ENCODE data around the gene DDT. TPM values are rescaled to one million over a fixed set of nuclear protein-coding genes. Genes with fewer than 3 reads are reported as not detected.
"Not testable (repeated sequence)": the region's sequence is repeated elsewhere in the genome, so short reads cannot be mapped to it uniquely, and the experiment has no call there.

DDT gene
- total RNA-seq (70.3 TPM), polyA plus RNA-seq (ENCODE audit: insufficient read depth in 1 of 8, insufficient read length in 8 of 8, low replicate concordance in 1 of 8) (10 to 100 TPM; 39.8 to 78.8 (median 58.3) TPM)
- long read RNA-seq, donor 1, transcript DDT-202 (3 exons, 713 nt), result major isoform, 15 of 18 reads
- long read RNA-seq, donor 1, partial matches to known transcripts, result 0 of 18 reads
- long read RNA-seq, donor 1, other reads (novel, unspliced or antisense), result 0 of 18 reads
- long read RNA-seq, donor 2, partial matches to known transcripts, result 0 of 5 reads
- long read RNA-seq, donor 2, other reads (novel, unspliced or antisense), result 0 of 5 reads
- long read RNA-seq, donor 3, transcript DDT-202 (3 exons, 713 nt), result major isoform, 15 of 15 reads
- long read RNA-seq, donor 3, partial matches to known transcripts, result 0 of 15 reads
- long read RNA-seq, donor 3, other reads (novel, unspliced or antisense), result 0 of 15 reads
- long read RNA-seq, donor 4, transcript DDT-202 (3 exons, 713 nt), result major isoform, 27 of 27 reads
- long read RNA-seq, donor 4, partial matches to known transcripts, result 0 of 27 reads
- long read RNA-seq, donor 4, other reads (novel, unspliced or antisense), result 0 of 27 reads
- long read RNA-seq, donor 5, transcript DDT-202 (3 exons, 713 nt), result major isoform, 98 of 104 reads
- long read RNA-seq, donor 5, partial matches to known transcripts, result 6 of 104 reads
- long read RNA-seq, donor 5, other reads (novel, unspliced or antisense), result 0 of 104 reads
- long read RNA-seq, donor 6, transcript DDT-202 (3 exons, 713 nt), result major isoform, 91 of 96 reads
- long read RNA-seq, donor 6, partial matches to known transcripts, result 5 of 96 reads
- long read RNA-seq, donor 6, other reads (novel, unspliced or antisense), result 0 of 96 reads
- long read RNA-seq, donor 7, transcript DDT-202 (3 exons, 713 nt), result major isoform, 56 of 57 reads
- long read RNA-seq, donor 7, partial matches to known transcripts, result 0 of 57 reads
- long read RNA-seq, donor 7, other reads (novel, unspliced or antisense), result 0 of 57 reads
- long read RNA-seq, donor 8, transcript DDT-202 (3 exons, 713 nt), result major isoform, 25 of 26 reads
- long read RNA-seq, donor 8, partial matches to known transcripts, result 0 of 26 reads
- long read RNA-seq, donor 8, other reads (novel, unspliced or antisense), result 0 of 26 reads
- long read RNA-seq, donor 9, transcript DDT-202 (3 exons, 713 nt), result major isoform, 45 of 53 reads
- long read RNA-seq, donor 9, partial matches to known transcripts, result 7 of 53 reads
- long read RNA-seq, donor 9, other reads (novel, unspliced or antisense), result 0 of 53 reads
- long read RNA-seq, donor 10, transcript DDT-202 (3 exons, 713 nt), result major isoform, 37 of 39 reads
- long read RNA-seq, donor 10, partial matches to known transcripts, result 0 of 39 reads
- long read RNA-seq, donor 10, other reads (novel, unspliced or antisense), result 0 of 39 reads
- long read RNA-seq, donor 11, transcript DDT-202 (3 exons, 713 nt), result major isoform, 37 of 38 reads
- long read RNA-seq, donor 11, partial matches to known transcripts, result 0 of 38 reads
- long read RNA-seq, donor 11, other reads (novel, unspliced or antisense), result 0 of 38 reads

- not testable (repeated sequence) for DNase-seq; H3K27me3 ChIP-seq (ENCODE audit: control insufficient read depth, insufficient read depth, low read length); H3K9me3 ChIP-seq (replicated peaks; ENCODE audit: control insufficient read depth, low read depth, low read length); H3K4me3 ChIP-seq (ENCODE audit: low read length); H3K4me1 ChIP-seq (ENCODE audit: control insufficient read depth, insufficient read depth, low read length); H3K27ac ChIP-seq (ENCODE audit: low read length)
- peaks cover 26% of the 10 kb centered on the region for H3K36me3 ChIP-seq (ENCODE audit: control insufficient read depth, insufficient read depth, low read length)
- WGBS (ENCODE audit: insufficient coverage), result no CpG with 5 or more reads among the region's 29 CpGs
Measured at GRCh38 chr22:23974345-23974744, at the start of gene DDT. Gene DDT (minus strand): TSS chr22:23974441. CDS start chr22:23974414, 27 bp downstream.

DNA sequence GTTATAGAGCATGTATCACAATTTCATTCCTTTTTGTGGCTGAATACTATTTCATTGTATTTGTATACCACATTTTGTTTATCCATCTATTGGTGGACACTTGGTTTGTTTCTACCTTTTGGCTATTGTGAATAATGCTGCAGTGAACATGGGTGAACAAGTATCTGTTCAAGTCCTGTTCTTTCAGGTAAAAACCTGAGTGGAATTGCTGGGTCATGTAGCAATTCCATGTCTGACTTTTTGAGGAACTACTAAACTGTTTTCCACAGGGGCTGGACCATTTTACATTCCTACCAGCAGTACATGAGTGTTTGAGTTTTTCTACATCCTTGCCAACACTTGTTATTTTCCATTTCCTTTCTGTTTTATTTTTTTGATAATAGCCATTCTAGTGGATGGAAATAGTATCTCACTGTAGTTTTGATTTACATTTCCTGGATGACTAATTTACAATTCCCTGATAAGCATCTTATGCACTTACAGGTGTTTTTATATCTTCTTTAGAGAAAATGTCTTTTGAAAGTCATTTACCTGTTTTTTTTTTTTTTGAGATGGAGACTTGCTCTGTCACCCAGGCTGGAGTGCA lies 49.1 kb upstream of the DDT start:
- Histone ChIP-seq H3K4me1 (ENCODE audit: control insufficient read depth, insufficient read depth, low read length) (no peaks in the 10 kb centered on the region), H3K36me3 (ENCODE audit: control insufficient read depth, insufficient read depth, low read length) (peaks cover 4% of the 10 kb centered on the region), H3K9me3 (replicated peaks; ENCODE audit: control insufficient read depth, low read depth, low read length) (peaks cover 2% of the 10 kb centered on the region), H3K4me3 (ENCODE audit: low read length) (no peak overlapping the region), H3K27me3 (ENCODE audit: control insufficient read depth, insufficient read depth, low read length) (no peaks in the 10 kb centered on the region), H3K27ac (ENCODE audit: low read length) (no peak overlapping the region)
- DNase-seq, result no peak

- no peak overlapping the region for H3K27ac ChIP-seq (ENCODE audit: low read length)
- 100% methylated on average over 1 of the region's 3 CpGs for WGBS (ENCODE audit: insufficient coverage)
- peaks cover 2% of the 10 kb centered on the region for H3K9me3 ChIP-seq (replicated peaks; ENCODE audit: control insufficient read depth, low read depth, low read length)
- H3K4me3 ChIP-seq (ENCODE audit: low read length), result no peak overlapping the region
- H3K27me3 ChIP-seq (ENCODE audit: control insufficient read depth, insufficient read depth, low read length), result no peaks in the 10 kb centered on the region
- H3K4me1 ChIP-seq (ENCODE audit: control insufficient read depth, insufficient read depth, low read length), result no peaks in the 10 kb centered on the region
- H3K36me3 ChIP-seq (ENCODE audit: control insufficient read depth, insufficient read depth, low read length), result peaks cover 7% of the 10 kb centered on the region
- DNase-seq, result no peak
Measured at GRCh38 chr22:24021304-24021703, 47.1 kb upstream of the DDT start.

- Histone ChIP-seq H3K4me1 (ENCODE audit: control insufficient read depth, insufficient read depth, low read length) (peaks cover 10% of the 10 kb centered on the region), H3K27ac (ENCODE audit: low read length) (no peak overlapping the region)
- WGBS (ENCODE audit: insufficient coverage), result no CpG with 5 or more reads among the region's 1 CpG
Measured at GRCh38 chr22:24016156-24016555, 41.9 kb upstream of the DDT start.

DNA sequence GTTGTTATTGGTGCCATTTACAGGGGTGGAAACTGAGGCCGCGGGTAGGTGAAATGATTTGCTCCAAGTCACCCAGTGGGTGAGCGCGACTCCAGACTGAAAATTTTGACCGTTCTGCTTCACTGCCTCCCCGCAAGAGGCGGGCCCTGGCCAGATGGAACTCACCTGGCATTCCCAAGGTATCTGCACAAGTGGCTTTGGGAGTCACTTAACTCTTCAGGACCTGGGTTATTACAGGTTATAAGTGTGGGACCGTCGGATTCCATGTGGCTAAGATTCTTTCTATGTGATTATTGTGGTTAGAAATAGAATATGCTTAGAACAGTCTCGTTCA lies 37.5 kb upstream of the DDT start:
- Histone ChIP-seq H3K4me1 (ENCODE audit: control insufficient read depth, insufficient read depth, low read length) (peaks cover 12% of the 10 kb centered on the region), H3K9me3 (replicated peaks; ENCODE audit: control insufficient read depth, low read depth, low read length) (no peaks in the 10 kb centered on the region), H3K4me3 (ENCODE audit: low read length) (peak overlapping the region; percentile 99), H3K36me3 (ENCODE audit: control insufficient read depth, insufficient read depth, low read length) (no peaks in the 10 kb centered on the region), H3K27ac (ENCODE audit: low read length) (peak overlapping the region; percentile 90), H3K27me3 (ENCODE audit: control insufficient read depth, insufficient read depth, low read length) (no peaks in the 10 kb centered on the region)
- DNase-seq, result no peak
- WGBS (ENCODE audit: insufficient coverage), result 0% methylated on average over 9 of the region's 10 CpGs

More at GRCh38 chr22:24016156-24016555, 41.9 kb upstream of the DDT start:
- no peak for DNase-seq
- peaks cover 3% of the 10 kb centered on the region for H3K36me3 ChIP-seq (ENCODE audit: control insufficient read depth, insufficient read depth, low read length)
- H3K4me3 ChIP-seq (ENCODE audit: low read length), result no peak overlapping the region
- H3K9me3 ChIP-seq (replicated peaks; ENCODE audit: control insufficient read depth, low read depth, low read length), result no peaks in the 10 kb centered on the region
- H3K27me3 ChIP-seq (ENCODE audit: control insufficient read depth, insufficient read depth, low read length), result no peaks in the 10 kb centered on the region

DNA sequence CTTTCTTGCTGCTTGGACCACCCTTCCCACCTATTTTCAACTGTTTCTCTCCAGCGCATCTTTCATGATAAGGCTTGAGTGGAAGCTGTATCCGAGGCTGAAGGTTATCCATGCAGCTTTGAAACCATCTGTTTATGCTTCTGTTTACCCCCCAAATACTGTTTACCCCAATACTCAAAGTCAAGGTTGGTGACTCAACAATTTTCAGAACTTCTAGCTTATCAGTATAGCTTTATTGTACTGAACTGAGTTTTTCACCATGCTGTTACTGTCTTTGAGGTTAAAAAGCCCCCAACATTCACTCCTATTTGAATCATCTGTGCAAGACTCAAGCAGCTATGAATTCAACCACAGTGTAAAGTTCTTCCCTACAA lies 35.8 kb upstream of the DDT start:
- Histone ChIP-seq H3K4me3 (ENCODE audit: low read length) (no peak overlapping the region), H3K27me3 (ENCODE audit: control insufficient read depth, insufficient read depth, low read length) (no peaks in the 10 kb centered on the region), H3K9me3 (replicated peaks; ENCODE audit: control insufficient read depth, low read depth, low read length) (no peaks in the 10 kb centered on the region), H3K27ac (ENCODE audit: low read length) (no peak overlapping the region), H3K4me1 (ENCODE audit: control insufficient read depth, insufficient read depth, low read length) (peaks cover 12% of the 10 kb centered on the region), H3K36me3 (ENCODE audit: control insufficient read depth, insufficient read depth, low read length) (no peaks in the 10 kb centered on the region)
- DNase-seq, result no peak
- WGBS (ENCODE audit: insufficient coverage), result 83% methylated on average over 1 of the region's 2 CpGs

DNA sequence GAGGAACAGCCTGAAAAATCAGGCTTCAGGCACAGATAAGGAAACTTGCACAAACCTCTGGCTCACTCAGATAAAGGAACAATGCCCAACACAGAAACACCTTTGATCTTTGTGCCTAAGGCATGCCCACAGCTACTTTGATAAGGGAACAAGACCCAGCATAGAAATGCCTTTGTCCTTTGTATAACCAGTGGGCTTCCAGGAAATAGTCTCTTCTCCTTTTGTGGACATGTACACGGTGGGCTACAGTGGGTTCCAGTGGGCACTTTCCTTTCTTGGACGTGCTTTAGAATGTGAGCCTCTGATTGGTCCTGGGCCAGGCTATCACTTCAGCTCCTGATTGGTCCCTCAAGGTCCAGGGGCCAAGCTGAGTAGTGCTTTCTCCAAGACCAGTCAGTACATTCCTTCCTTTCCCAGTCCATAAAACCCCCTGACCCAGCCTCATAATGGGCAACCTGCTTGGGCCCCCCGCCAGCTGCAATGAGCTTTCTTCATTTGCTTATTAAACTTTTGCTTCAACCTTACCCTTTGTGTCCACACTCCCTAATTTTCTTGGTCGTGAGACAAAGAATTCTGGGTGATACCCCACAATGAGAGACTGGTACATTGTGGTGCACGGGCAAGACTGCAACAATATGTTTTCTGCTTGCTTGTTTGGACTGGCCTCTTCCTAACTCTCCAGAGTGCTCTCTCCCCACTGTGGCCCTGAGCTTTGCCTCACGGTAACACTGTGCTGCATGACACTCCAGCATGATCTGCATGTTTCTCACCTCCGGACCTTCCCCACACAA lies 35.2 kb upstream of the DDT start:
- no peak for DNase-seq
- Histone ChIP-seq H3K27me3 (ENCODE audit: control insufficient read depth, insufficient read depth, low read length) (no peaks in the 10 kb centered on the region), H3K36me3 (ENCODE audit: control insufficient read depth, insufficient read depth, low read length) (no peaks in the 10 kb centered on the region), H3K9me3 (replicated peaks; ENCODE audit: control insufficient read depth, low read depth, low read length) (no peaks in the 10 kb centered on the region), H3K4me1 (ENCODE audit: control insufficient read depth, insufficient read depth, low read length) (peaks cover 12% of the 10 kb centered on the region), H3K27ac (ENCODE audit: low read length) (no peak overlapping the region), H3K4me3 (ENCODE audit: low read length) (no peak overlapping the region)
- 86% methylated on average over 7 of the region's 7 CpGs for WGBS (ENCODE audit: insufficient coverage)

DNA sequence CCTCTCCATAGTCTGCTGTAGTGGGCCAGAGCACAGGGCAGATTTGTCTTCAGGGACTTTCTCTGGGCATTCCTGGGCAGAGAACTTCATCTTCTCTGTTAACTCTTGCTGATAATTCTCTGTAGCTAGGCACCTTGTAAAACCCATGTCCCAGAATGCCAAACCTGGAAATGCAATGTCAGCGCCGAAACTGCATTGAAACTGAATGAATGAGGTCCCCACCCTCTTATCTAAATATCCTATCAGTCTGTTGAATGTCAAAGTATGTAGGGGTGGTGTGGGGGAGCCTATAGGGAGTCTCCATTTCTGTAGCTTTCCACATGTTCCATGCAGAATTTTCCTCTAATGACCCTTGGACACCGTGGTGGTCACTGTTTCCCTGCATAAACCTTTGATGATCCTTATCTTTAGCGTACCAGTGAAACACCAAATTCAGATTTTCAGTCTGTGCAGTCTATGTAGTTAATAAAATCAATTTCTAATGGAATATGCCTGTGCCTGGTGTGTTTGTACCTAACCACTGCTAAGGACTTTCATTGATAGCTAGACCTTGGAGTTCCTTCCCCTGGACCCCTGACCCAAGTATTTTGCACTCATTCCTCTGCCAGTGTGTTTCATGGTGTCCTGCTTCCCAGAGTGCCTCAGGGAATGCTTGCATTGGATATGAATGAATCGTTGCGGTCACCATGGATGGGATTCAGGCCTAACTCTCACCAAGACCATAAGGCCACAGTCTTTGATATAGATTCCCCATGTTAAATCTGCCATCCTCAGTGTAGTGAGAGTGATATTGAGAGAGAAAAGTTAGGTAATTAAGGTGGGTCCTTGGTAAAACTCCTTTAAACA lies 34.4 kb upstream of the DDT start:
- no CpG with 5 or more reads among the region's 6 CpGs for WGBS (ENCODE audit: insufficient coverage)
- Histone ChIP-seq H3K4me1 (ENCODE audit: control insufficient read depth, insufficient read depth, low read length) (peaks cover 12% of the 10 kb centered on the region), H3K27me3 (ENCODE audit: control insufficient read depth, insufficient read depth, low read length) (no peaks in the 10 kb centered on the region), H3K4me3 (ENCODE audit: low read length) (no peak overlapping the region), H3K9me3 (replicated peaks; ENCODE audit: control insufficient read depth, low read depth, low read length) (no peaks in the 10 kb centered on the region), H3K27ac (ENCODE audit: low read length) (no peak overlapping the region), H3K36me3 (ENCODE audit: control insufficient read depth, insufficient read depth, low read length) (no peaks in the 10 kb centered on the region)
- no peak for DNase-seq
